ENCODE results near the gene LCE4A.
"Not testable (repeated sequence)": the region's sequence is repeated elsewhere in the genome, so short reads cannot be mapped to it uniquely, and the experiment has no call there.

Gene LCE4A

GRCh38 chr1:152707860-152708259 lies at the start of gene LCE4A:
Gene LCE4A, plus strand, starts transcription at chr1:152708160. Its CDS starts 916 bp downstream, at chr1:152709076.
- DNase-seq = no peak

- no peak for DNase-seq
These were observed 49.3 kb upstream of the LCE4A start for GRCh38 chr1:152658649-152659048.

- no peak for DNase-seq
These were observed 44.9 kb upstream of the LCE4A start, which contains the start of gene LCE2D for GRCh38 chr1:152663098-152663497. Gene LCE2D, plus strand, starts transcription at chr1:152663380. Its CDS starts 726 bp downstream, at chr1:152664106.

- not testable (repeated sequence) for DNase-seq
These were observed 41.8 kb upstream of the LCE4A start for GRCh38 chr1:152666171-152666570.

GRCh38 chr1:152667648-152668047 lies 40.3 kb upstream of the LCE4A start:
- no peak for DNase-seq

GRCh38 chr1:152673016-152673415 lies 34.9 kb upstream of the LCE4A start:
- no peak for DNase-seq

GRCh38 chr1:152674983-152675382 lies 33.0 kb upstream of the LCE4A start, which contains the start of gene LCE2C:
Gene LCE2C, plus strand, starts transcription at chr1:152675279. Its CDS starts 737 bp downstream, at chr1:152676016.
- DNase-seq = not testable (repeated sequence)

- no peak for DNase-seq
These were observed 28.5 kb upstream of the LCE4A start for GRCh38 chr1:152679459-152679858.

GRCh38 chr1:152681616-152682015 lies 26.3 kb upstream of the LCE4A start:
- peak in 4 of 56 donors; percentile 1 to 17 (median 8) for DNase-seq

GRCh38 chr1:152683846-152684245 lies 24.1 kb upstream of the LCE4A start:
- no peak for DNase-seq

- DNase-seq = not testable (repeated sequence)
These were observed 22.1 kb upstream of the LCE4A start, which contains the start of gene LCE2B for GRCh38 chr1:152685823-152686222. Gene LCE2B, plus strand, starts transcription at chr1:152686123. Its CDS starts 721 bp downstream, at chr1:152686844.

GRCh38 chr1:152697701-152698600 lies 10.0 kb upstream of the LCE4A start, which contains the start of gene LCE2A:
Gene LCE2A, plus strand, starts transcription at chr1:152698345. Its CDS starts 557 bp downstream, at chr1:152698902.
- DNase-seq = no peak

GRCh38 chr1:152699746-152700145 lies 8.2 kb upstream of the LCE4A start:
- no peak for DNase-seq

GRCh38 chr1:152718238-152718637 lies 10.3 kb downstream of the LCE4A start:
- no peak for DNase-seq

- DNase-seq = no peak
These were observed 17.3 kb downstream of the LCE4A start for GRCh38 chr1:152725261-152725660.

GRCh38 chr1:152728986-152729385 lies 21.0 kb downstream of the LCE4A start:
- no peak for DNase-seq

- DNase-seq = no peak
These were observed 27.7 kb downstream of the LCE4A start for GRCh38 chr1:152735648-152736047.

- no peak for DNase-seq
These were observed 30.0 kb downstream of the LCE4A start for GRCh38 chr1:152737997-152738396.

- no peak for DNase-seq
These were observed 31.9 kb downstream of the LCE4A start for GRCh38 chr1:152739841-152740240.

- DNase-seq = no peak
These were observed 33.7 kb downstream of the LCE4A start for GRCh38 chr1:152741656-152742055.

- no peak for DNase-seq
These were observed 35.6 kb downstream of the LCE4A start for GRCh38 chr1:152743371-152744145.

GRCh38 chr1:152745289-152745704 lies 37.3 kb downstream of the LCE4A start:
- no peak for DNase-seq
